GM10266 (cell line): Measurements from ENCODE around the gene CDC6.
A peak's percentile ranks its signal among the peaks of the same experiment; 100 is the strongest.

Source experiments
- DNase-seq: peaks from one replicate; pipeline ENCODE4 v3.0.0; 2012; ENCODE audit errors: extremely low spot score
- CTCF ChIP-seq: IDR thresholded peaks from 2 replicates; pipeline ENCODE4 v1.5.1; 2012; ENCODE audit warnings: mild to moderate bottlenecking, low read depth; ENCODE audit not compliant: control insufficient read depth, insufficient read depth; ENCODE audit errors: missing control alignments

The CDC6 gene

DNA sequence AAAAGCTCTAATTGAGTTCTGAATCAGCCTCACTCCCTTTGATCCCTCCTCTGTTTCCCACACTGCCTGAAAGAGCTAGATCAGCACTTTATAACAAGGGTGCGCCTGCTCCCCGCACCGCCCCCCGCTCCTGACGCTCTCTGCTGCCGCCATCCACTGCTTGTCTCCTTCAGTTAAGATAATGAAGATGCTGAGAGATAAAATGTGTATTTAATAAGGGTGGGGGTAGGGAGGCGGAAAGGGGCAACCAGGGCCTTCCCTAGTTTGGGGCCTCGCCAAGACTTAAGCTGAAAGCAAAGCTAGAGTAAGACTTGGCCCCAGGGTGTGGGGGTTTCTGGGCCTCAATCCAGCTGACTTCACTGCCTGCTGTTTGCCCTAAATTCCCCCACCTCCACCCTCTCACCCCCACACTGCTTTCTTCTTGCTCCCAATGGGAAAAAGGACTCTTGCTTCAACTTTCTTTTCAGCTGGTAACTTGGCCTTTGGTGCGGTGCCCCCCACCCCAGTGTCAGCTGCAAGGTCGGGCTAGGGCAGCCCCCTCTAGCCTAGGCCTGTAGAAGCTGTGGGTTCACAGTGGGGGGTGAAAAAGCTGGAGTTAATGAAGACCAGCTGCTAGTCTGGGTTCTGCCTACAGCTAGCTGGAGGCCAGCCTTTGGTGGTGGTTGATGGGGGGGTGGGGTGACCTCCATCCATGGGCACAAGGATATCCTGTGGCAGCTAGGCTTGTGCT, 19.5 kb downstream of the CDC6 start:
- DNase-seq: peak; percentile 12
- no peak for TF ChIP-seq CTCF

DNA sequence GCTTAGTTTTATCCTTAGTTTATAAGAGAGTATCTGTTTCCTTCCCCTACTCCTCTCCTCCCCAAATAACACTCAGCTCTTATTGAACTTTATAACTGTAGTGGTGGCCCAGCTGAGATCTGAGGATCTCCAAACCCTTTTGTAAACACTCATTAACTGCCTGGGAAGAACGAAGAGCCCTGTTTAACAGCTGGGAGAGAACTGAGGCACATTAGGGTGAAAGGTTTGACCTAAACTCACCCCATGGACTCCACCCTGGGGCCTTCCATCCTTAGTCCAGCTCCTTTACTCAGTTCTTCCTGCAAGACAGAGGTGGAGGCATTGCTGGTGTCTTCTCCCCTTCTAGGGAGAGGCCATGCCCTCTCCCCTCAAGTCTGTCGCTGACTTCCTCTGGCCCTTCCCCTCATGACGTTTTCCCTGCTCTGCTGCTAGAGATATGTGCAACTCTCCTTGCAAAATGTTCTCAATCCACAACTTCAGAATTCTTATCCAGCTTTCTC, 20.1 kb downstream of the CDC6 start:
- DNase-seq: no peak

DNA sequence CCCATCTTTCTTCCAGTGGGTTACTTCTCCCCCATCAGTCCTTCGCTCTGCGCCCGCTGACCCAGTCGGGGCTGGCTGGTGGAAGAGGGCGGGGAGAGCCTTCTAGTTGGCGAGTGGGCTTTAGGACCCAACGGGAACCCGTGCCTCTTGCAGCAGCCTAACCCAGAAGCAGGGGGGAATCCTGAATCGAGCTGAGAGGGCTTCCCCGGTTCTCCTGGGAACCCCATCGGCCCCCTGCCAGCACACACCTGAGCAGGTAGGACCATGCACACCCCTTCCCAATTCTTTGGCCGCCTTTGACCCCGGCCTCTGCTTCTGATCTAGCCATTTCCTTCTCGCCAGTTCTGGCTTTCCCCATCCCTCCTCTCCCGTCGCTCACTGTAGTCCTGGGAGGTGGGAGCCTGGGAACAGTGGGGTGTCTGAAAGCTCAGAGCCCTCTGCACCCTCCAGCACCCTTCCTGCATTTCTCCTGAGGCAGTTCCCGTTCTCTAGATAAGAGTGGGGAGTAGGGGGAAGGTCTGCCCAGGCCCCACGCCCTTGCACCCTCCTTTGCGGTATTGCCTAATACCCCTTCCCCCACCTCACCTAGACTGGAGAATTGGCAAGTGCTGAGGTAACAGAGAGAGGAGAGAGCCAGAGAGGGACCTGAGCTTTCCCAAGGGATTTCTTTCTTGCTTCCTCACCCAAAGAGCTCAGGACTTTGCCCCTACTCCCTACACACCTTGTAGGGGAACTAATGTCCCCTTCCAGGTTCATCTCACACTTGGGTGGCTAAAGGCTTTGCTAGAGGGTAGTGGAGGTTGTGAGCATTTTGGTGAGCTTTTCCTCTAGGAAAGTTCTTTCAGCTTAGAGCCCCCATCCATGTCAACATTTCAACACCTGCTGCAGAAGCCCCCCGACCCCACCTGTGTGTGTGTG, 21.6 kb downstream of the CDC6 start, which contains the start of gene RARA:
RARA (plus strand) TSS at position 150 of the 918 bp plus-strand sequence. CDS start 22,039 bp downstream, outside the sequence.
- no peak for TF ChIP-seq CTCF
- DNase-seq: peak; percentile 66

More for the DNA sequence above, 20.1 kb downstream of the CDC6 start:
- TF ChIP-seq CTCF: no peak

DNA sequence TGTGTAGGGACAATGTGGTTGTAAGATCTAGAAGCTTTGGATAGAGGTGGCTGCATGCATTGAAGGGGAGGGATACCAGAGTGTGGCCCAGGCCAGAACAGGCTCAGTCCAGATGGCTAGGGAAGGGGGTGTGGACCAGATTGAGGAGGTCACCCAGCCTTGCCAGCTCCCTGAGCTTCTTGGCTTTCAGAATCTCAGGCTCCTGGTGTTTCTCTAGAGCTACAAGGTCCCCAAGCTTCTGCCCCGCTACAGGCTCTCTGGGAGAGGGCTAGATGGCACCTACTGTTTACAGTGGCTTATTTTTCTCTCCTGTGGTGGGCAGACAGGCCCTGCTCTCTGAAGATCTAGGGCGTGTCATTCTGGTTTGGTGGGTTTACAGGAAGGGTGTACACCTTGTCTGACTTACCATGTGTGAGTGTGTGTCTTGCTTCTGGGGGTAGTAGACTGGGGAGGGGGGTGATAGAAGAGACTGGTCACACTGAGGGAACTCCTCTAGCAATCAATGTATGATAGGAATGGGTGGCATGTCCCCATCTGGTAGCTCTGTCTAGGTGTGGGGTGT, 22.4 kb downstream of the CDC6 start:
- no peak for TF ChIP-seq CTCF
- peak; percentile 9 for DNase-seq

DNA sequence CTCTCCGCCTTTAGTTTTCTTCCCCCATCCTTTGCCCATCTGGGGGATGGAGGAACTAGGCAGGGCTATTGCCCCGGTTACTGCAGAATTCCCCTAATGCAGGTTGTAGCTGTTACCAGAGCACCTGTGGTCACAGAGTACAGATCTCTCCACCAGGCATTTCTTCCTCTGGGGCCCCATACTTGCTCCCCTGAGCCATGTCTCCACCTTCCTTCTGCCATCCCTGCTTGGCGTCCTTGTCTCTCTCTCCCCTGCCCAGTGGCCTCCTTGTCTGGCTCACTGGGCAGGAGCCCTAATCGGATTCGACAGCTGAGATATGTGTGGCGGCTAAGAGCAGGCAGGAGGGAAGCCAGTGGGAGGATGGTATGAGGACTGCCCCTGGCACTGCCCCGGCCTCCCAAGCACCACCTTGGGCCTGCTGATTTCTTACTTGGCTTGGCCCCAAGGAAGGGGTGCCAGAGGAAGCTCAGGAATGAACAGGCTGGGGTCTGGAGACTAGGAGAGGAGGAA, 23.3 kb downstream of the CDC6 start:
- no peak for TF ChIP-seq CTCF
- peak; percentile 38 for DNase-seq

- no peak for TF ChIP-seq CTCF
- peak; percentile 18 for DNase-seq
Measured at GRCh38 chr17:40311575-40311974, 23.9 kb downstream of the CDC6 start.
